SK-N-SH treated with all-trans-retinoic acid at 6 μM for 48 hours (cell line): ENCODE measurements around the gene BCDIN3D.

Experiments used
- ARNTL ChIP-seq: fragments of 450-650 bp; formaldehyde crosslinking; IDR thresholded peaks from 2 replicates; pipeline ENCODE4 v1.5.0; 2020; ENCODE audit warnings: low read depth, mild to moderate bottlenecking, moderate library complexity, borderline replicate concordance
- GLIS3 ChIP-seq: fragments of 250-450 bp; sonication (Bioruptor Pico); IDR thresholded peaks from 2 replicates; pipeline ENCODE4 v1.5.0; 2020; ENCODE audit warnings: mild to moderate bottlenecking, moderate library complexity
- ISL1 ChIP-seq: fragments of 250-450 bp; sonication (Bioruptor Pico); IDR thresholded peaks from 2 replicates; pipeline ENCODE4 v2.1.2; 2022; ENCODE audit warnings: mild to moderate bottlenecking, moderate library complexity
- OSR1 ChIP-seq: fragments of 250-450 bp; sonication (Bioruptor Pico); IDR thresholded peaks from 2 replicates; pipeline ENCODE4 v1.8.0; 2022; ENCODE audit warnings: moderate library complexity, mild to moderate bottlenecking, inconsistent platforms
- PATZ1 ChIP-seq: fragments of 250-450 bp; sonication (Bioruptor Pico); IDR thresholded peaks from 2 replicates; pipeline ENCODE4 v1.8.0; 2020; ENCODE audit warnings: mild to moderate bottlenecking, moderate library complexity, borderline replicate concordance
- POU6F1 ChIP-seq: fragments of 250-450 bp; sonication (Bioruptor Pico); IDR thresholded peaks from 2 replicates; pipeline ENCODE4 v1.8.0; 2021; ENCODE audit warnings: low read depth, mild to moderate bottlenecking, moderate library complexity, borderline replicate concordance
- TCF4 ChIP-seq: fragments of 250-450 bp; sonication (Bioruptor Pico); IDR thresholded peaks from 2 replicates; pipeline ENCODE4 v1.8.0; 2021; ENCODE audit warnings: mild to moderate bottlenecking, moderate library complexity, borderline replicate concordance
- TSHZ2 ChIP-seq: fragments of 250-450 bp; sonication (Bioruptor Pico); IDR thresholded peaks from 2 replicates; pipeline ENCODE4 v1.5.0; 2020; ENCODE audit warnings: mild to moderate bottlenecking, moderate library complexity
- ZFP3 ChIP-seq: fragments of 250-450 bp; sonication (Bioruptor Pico); IDR thresholded peaks from 2 replicates; pipeline ENCODE4 v1.5.0; 2020; ENCODE audit warnings: mild to moderate bottlenecking, moderate library complexity
- ZNF8 ChIP-seq: fragments of 450-650 bp; formaldehyde crosslinking; IDR thresholded peaks from 2 replicates; pipeline ENCODE4 v1.5.0; 2020; ENCODE audit warnings: mild to moderate bottlenecking, moderate library complexity

- TF ChIP-seq ZFP3 (no peak), ISL1 (CRISPR knock-in tag) (no peak), OSR1 (CRISPR knock-in tag) (no peak), GLIS3 (CRISPR knock-in tag) (no peak), ARNTL (CRISPR knock-in tag) (no peak), POU6F1 (CRISPR knock-in tag) (no peak), ZNF8 (CRISPR knock-in tag) (no peak), TCF4 (CRISPR knock-in tag) (no peak), PATZ1 (CRISPR knock-in tag) (no peak), TSHZ2 (CRISPR knock-in tag) (no peak)
Observed at GRCh38 chr12:49882248-49882850, 39.4 kb upstream of the BCDIN3D start.
